GM19240 (cell line): ENCODE results near the gene ACOT13.
A peak's percentile ranks its signal among the peaks of the same experiment; 100 is the strongest.
"Not testable (repeated sequence)": the region's sequence is repeated elsewhere in the genome, so short reads cannot be mapped to it uniquely, and the experiment has no call there.

Experiments used
- DNase-seq: peaks from one replicate; pipeline ENCODE4 v3.0.0; 2011; ENCODE audit warnings: low spot score; ENCODE audit not compliant: insufficient read length

Gene ACOT13

GRCh38 chr6:24692003-24692402 lies 25.1 kb downstream of the ACOT13 start:
- no peak for DNase-seq

GRCh38 chr6:24692415-24692814 lies 25.5 kb downstream of the ACOT13 start:
- DNase-seq: no peak

GRCh38 chr6:24692848-24693592 lies 26.1 kb downstream of the ACOT13 start:
- DNase-seq: no peak

- DNase-seq: no peak
Observed at GRCh38 chr6:24694198-24694597, 27.3 kb downstream of the ACOT13 start.

GRCh38 chr6:24695635-24696034 lies 28.8 kb downstream of the ACOT13 start:
- not testable (repeated sequence) for DNase-seq

GRCh38 chr6:24696097-24696496 lies 29.2 kb downstream of the ACOT13 start:
- DNase-seq: no peak

- DNase-seq: no peak
Observed at GRCh38 chr6:24699521-24700359, 32.9 kb downstream of the ACOT13 start.

- no peak for DNase-seq
Observed at GRCh38 chr6:24702720-24703282, 35.9 kb downstream of the ACOT13 start.

GRCh38 chr6:24704468-24704867 lies 37.6 kb downstream of the ACOT13 start:
- DNase-seq: no peak

- no peak for DNase-seq
Observed at GRCh38 chr6:24708612-24709011, 41.7 kb downstream of the ACOT13 start.

- DNase-seq: no peak
Observed at GRCh38 chr6:24709014-24709711, 42.3 kb downstream of the ACOT13 start.

- no peak for DNase-seq
Observed at GRCh38 chr6:24710519-24711303, 43.8 kb downstream of the ACOT13 start.

GRCh38 chr6:24716602-24717148 lies 49.8 kb downstream of the ACOT13 start:
- not testable (repeated sequence) for DNase-seq

- no peak for DNase-seq
Observed at GRCh38 chr6:24718449-24719124, 51.7 kb downstream of the ACOT13 start.

GRCh38 chr6:24719125-24719971 lies 52.5 kb downstream of the ACOT13 start, which contains the start of gene C6orf62:
C6orf62 (minus strand) TSS chr6:24719154; CDS start chr6:24718668, 486 bp downstream.
- no peak for DNase-seq

- no peak for DNase-seq
Observed at GRCh38 chr6:24720131-24720603, 53.3 kb downstream of the ACOT13 start.

- DNase-seq: peak; percentile 74
Observed at GRCh38 chr6:24720604-24721460, 54.0 kb downstream of the ACOT13 start.
